CD4-positive, alpha-beta T cell treated with Interleukin-15 for 1 hour (primary cell): ENCODE data around the gene FOXRED2.
"Not testable (repeated sequence)": the region's sequence is repeated elsewhere in the genome, so short reads cannot be mapped to it uniquely, and the experiment has no call there.

ENCODE experiments used
- DNase-seq: peaks from one replicate; pipeline ENCODE4 v3.0.0-alpha.2; 2020

The FOXRED2 gene

DNA sequence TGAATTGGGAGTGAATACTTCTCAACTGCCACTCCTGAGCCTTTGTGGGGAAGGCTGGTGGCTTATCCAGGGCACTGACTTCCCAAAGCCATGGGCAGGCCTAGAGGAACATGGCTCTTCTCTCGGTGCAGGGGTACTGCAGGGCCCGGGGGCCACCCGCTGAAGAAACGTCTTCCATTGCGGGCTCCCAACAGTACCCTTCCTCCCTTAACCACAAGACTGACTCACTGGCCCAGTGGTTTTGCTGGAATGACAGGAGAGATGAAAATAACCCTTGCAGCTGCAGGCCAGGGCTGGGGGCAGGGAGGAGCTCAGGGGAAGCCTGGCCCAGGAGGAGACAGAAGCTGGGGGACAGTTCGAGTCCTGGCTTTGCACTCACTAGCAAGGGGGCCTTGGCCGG lies 38.9 kb downstream of the FOXRED2 start:
- DNase-seq, result no peak

GRCh38 chr22:36467042-36467810 lies 39.6 kb downstream of the FOXRED2 start:
- DNase-seq, result no peak

GRCh38 chr22:36466258-36466657 lies 40.6 kb downstream of the FOXRED2 start:
- DNase-seq, result no peak

- DNase-seq, result no peak
Observed at GRCh38 chr22:36465232-36466021, 41.4 kb downstream of the FOXRED2 start.

GRCh38 chr22:36464715-36465231 lies 42.1 kb downstream of the FOXRED2 start:
- no peak for DNase-seq

- DNase-seq, result no peak
Observed at GRCh38 chr22:36463783-36464184, 43.1 kb downstream of the FOXRED2 start.

- DNase-seq, result no peak
Observed at GRCh38 chr22:36461665-36462649, 44.9 kb downstream of the FOXRED2 start.

GRCh38 chr22:36460202-36460601 lies 46.6 kb downstream of the FOXRED2 start:
- DNase-seq, result no peak

GRCh38 chr22:36457688-36458450 lies 49.0 kb downstream of the FOXRED2 start:
- no peak for DNase-seq

GRCh38 chr22:36456464-36456845 lies 50.4 kb downstream of the FOXRED2 start:
- DNase-seq, result no peak

DNA sequence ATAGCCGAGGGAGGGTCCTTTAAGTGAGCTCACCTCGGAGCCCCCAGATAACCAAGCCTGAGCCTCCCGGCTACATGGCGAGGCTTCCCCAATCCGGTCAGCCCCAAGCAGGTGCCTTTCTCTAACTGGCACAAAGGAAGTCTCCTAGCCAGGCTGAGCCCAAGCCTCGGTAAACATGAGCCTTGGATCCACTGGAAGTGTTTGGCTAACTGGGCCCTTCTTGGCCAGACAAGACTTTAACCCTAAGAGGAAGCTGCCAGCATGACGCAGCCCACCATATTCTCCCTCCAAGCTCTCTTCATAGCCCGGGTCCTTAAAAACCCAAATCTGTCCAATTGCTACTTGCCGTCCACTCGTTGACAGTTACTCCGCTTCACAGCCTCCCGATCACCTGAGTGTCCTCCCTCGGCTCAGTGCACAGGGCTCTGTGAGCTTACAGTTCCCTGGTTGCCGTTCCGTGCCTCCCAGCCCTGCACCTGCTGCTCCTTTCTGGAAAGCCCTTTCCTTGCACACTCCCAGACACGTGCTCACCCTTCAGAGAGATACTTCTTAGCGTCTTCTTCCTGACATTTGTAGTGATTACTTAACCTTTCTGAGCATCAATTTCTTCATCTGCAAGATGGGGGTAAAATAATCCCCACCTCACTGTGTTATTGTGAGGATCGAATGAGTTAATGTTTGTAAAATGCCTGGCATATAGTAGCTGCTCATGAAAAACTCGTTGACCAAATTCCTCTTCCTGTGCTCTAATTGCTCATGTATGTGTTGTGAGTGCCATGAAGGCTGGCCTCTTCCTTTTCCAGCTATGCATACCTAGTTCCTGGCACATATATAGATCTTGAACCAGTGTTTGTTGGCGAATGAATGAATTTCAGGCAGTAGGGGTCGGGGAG lies 51.0 kb downstream of the FOXRED2 start:
- DNase-seq, result no peak

DNA sequence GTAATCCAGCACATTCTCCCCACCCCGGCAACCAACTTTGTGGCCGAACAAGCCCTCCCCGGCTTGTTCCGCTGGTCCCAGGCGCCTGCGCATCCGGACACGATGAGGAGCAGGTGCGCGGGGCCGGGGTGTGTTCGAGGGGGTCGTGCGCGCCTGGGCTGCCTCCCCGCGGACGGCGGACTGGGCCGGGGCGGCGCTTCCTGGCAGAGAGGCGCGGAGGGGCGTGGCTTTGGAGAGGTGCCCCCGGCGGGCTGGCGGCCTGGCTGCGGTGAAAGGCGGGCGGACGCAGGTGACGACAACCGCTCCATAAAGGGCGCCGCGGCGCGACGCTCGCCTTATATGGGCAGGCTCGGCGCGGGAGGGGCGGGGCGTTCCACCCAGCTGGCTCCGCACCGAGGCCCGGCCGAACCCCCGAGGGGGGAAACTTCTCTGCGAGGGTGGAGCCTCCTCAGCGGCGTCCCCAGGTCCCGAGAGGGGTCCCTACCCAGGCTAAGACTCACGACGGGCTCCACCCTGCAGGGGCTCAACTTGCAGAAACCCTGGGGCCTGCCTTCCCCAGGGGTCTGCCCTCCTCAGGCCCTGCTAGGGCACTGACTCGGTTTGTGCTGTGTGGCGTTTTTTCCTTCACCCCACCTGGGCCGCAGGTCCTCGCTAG lies 51.8 kb downstream of the FOXRED2 start:
- DNase-seq, result peak; percentile 96

DNA sequence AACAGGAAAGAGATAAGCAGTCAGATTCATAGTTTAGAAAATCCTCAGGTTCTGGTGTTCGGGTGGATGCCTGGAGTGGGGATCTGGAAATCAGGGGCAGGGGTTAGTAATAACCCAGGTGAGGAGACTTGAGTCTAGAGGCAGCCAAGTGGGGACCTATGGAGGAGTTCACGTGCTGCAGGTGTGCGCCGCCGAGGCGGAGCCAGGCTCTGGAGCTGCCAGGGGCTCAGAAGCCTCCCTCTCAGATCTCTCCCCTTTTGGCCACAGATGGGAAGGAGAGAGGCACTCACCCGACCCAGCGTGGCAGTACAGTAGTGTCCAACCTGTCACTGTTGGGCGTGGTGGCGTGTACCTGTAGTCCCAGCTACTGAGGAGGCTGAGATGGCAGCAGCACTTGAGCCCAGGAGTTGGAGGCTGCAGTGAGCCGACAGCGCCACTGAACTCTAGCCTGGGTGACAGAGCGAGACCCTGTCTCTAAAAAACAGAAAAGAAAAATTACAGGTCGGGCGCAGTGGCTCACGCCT lies 52.9 kb downstream of the FOXRED2 start:
- DNase-seq, result no peak

DNA sequence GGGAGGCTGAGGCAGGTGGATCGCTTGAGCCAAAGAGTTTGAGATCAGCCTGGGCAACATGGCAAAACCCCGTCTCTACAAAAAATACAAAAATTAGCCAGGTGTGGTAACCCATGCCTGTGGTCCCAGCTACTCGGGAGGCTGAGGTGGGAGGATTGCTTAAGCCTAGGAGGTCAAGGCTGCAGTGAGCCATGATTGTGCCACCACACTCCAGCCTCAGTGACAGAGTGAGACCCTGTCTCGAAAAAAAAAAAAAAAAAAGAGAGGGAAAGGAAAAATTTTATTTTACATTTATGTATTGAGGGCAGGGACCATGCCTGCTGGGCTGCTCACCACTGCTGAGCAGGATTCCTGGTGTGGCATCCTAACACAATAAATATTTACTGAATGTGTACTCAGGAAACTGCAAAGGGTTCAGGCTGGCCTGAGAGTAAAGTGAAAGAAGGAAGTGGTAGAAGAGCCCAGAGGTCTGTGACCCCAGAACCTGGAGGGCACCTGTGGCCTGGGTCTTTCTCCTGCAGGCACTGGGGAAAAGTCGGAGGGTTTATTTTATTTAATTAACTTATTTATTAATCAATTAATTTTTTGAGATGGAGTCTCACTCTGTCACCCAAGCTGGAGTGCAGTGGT lies 53.7 kb downstream of the FOXRED2 start:
- not testable (repeated sequence) for DNase-seq

DNA sequence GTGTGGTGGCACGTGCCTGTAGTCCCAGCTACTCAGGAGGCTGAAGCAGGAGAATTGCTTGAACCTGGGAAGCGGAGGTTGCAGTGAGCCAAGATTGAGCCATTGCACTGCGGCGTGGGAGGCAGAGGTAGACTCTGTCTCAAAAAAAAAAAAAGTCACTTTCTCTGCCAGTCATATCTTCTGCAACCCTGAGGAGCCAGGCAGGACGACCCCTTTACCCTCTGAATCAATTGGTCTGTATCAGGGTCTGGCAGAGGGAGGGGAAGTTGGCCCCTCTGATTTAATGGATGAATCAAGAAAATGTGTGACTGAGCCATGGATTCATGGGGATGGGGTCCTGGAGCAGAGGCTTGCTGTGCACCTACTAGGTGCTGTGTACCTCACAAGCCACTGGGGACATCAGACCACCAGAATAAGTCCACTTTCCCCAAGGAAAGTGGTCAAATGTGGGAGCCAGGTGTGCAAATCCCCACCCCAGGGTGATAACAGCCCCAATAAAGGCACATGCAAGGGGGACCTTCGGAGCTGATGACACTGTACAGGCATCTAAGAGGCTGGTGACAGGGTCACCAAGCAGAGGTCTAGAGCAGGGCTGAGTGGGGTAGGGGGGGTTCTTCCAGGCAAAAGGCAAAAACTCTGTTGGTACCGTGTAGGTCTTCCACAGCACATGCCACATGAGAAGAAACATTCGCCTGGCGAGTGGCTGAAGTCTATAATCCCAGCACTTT lies 54.4 kb downstream of the FOXRED2 start:
- no peak for DNase-seq

GRCh38 chr22:36450923-36451322 lies 55.9 kb downstream of the FOXRED2 start:
- not testable (repeated sequence) for DNase-seq

- DNase-seq, result no peak
Observed at GRCh38 chr22:36449596-36450175, 57.2 kb downstream of the FOXRED2 start.

DNA sequence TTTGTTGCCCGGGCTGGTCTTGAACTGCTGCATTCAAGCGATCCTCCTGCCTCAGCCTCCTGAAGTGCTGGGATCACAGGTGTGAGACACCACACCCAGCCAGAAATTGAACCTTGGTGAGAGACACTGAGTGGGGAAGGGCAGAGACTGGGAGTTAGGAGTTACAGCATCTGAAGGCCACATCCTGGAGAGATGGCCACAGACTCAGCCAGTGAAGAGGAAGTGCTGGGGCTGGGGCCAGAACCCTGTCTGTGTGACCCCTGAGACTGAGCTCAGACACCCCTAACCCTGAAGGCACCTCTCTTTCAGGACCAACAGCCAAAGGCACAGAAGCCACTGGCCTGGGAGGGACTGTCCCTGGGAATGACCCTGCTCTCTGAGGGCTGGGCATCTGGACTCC lies 59.2 kb downstream of the FOXRED2 start:
- DNase-seq, result no peak
